ENCODE measurements around the gene STK32B.

The STK32B gene

DNA sequence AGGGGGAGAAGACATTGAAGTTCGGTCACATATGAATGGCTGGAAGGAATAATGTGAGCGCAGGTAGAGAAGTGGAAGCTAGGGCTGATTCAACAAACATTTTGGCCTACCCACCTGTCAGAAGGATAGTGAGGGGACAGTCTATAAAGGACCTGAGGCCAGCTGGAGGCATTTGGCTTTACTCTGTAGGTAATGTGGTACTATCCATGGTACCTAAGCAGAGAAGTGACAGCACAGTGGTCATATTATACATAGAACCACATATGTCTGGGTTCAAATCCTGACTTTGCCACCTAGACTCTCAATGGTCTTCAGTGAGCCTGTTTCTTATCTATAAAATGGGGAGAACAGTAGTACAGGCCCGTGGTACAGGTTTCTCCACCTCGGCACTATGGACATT lies 400.0 kb downstream of the STK32B start:
- no peaks in the 10 kb centered on the region for H3K36me3 ChIP-seq (ENCODE audit: control insufficient read depth, insufficient read depth, low read length)

DNA sequence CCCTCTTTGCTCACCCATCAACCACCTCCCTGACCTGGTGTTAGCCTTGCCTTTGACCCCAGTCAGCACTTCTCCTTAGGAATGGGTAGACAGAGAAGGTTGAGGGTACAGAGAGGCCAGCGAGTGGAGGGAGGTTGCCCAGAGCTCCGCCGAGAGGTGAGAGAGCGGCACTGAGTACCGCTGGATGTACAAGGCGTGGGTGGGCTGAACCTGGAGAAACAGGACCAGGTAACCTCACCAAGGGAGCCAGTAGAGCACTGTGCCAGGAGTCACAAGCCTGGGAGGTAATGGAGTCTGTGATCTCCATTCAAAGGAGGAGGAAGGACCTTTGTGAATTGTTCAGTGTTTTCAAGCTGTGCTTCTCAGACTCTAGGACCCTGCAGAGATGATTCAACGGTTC lies 400.9 kb downstream of the STK32B start:
- Histone ChIP-seq H3K27me3 (ENCODE audit: control insufficient read depth, insufficient read depth, low read length) (no peaks in the 10 kb centered on the region), H3K4me3 (ENCODE audit: low read depth, low read length) (no peak overlapping the region)

More for the DNA sequence above, 400.0 kb downstream of the STK32B start:
- no peaks in the 10 kb centered on the region for H3K4me1 ChIP-seq (ENCODE audit: control insufficient read depth, insufficient read depth, low read length)
- H3K4me3 ChIP-seq (ENCODE audit: low read depth, low read length): no peak overlapping the region
- H3K9ac ChIP-seq (ENCODE audit: low read depth, low read length): no peak overlapping the region
- no peaks in the 10 kb centered on the region for H3K27me3 ChIP-seq (ENCODE audit: control insufficient read depth, insufficient read depth, low read length)
- no peaks in the 10 kb centered on the region for H3K9me3 ChIP-seq (ENCODE audit: control insufficient read depth, insufficient read depth, low read length)

DNA sequence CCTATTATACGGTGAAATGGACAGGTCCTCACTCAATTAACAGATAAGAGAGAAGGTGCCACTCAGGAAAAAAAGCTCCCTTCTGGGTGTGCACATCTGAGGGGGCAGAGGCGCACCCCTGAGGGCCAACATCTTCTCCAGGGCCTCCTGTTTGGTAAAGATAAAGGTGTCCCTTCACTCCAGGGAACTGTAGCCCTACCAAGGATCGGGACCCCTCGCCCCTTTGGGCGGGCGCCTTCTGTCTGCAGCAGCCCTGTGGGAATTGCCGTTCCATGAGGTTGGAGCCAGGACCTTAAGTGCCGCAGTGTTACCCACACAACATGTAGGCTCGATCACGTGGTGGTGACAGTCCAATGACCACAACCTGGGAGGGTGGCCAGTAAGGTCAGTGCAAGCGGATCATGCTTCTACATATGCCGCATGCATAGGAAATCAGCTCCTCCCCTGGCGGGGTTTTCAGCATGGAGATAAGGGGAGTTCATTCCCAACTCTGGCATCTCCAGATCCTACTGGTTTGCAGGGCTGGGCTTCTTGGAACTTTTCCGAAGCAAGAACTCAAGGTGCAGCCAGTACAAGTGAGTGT lies 403.8 kb downstream of the STK32B start:
- H3K9ac ChIP-seq (ENCODE audit: low read depth, low read length): no peak overlapping the region
- no peaks in the 10 kb centered on the region for H3K4me1 ChIP-seq (ENCODE audit: control insufficient read depth, insufficient read depth, low read length)
- H3K4me3 ChIP-seq (ENCODE audit: low read depth, low read length): no peak overlapping the region
- no peaks in the 10 kb centered on the region for H3K9me3 ChIP-seq (ENCODE audit: control insufficient read depth, insufficient read depth, low read length)
- H3K27me3 ChIP-seq (ENCODE audit: control insufficient read depth, insufficient read depth, low read length): no peaks in the 10 kb centered on the region
- no peaks in the 10 kb centered on the region for H3K36me3 ChIP-seq (ENCODE audit: control insufficient read depth, insufficient read depth, low read length)

More for the DNA sequence above, 400.9 kb downstream of the STK32B start:
- H3K4me1 ChIP-seq (ENCODE audit: control insufficient read depth, insufficient read depth, low read length): no peaks in the 10 kb centered on the region
- H3K9me3 ChIP-seq (ENCODE audit: control insufficient read depth, insufficient read depth, low read length): no peaks in the 10 kb centered on the region
- no peaks in the 10 kb centered on the region for H3K36me3 ChIP-seq (ENCODE audit: control insufficient read depth, insufficient read depth, low read length)
- H3K9ac ChIP-seq (ENCODE audit: low read depth, low read length): no peak overlapping the region

- no peaks in the 10 kb centered on the region for H3K9me3 ChIP-seq (ENCODE audit: control insufficient read depth, insufficient read depth, low read length)
- H3K4me1 ChIP-seq (ENCODE audit: control insufficient read depth, insufficient read depth, low read length): no peaks in the 10 kb centered on the region
- H3K36me3 ChIP-seq (ENCODE audit: control insufficient read depth, insufficient read depth, low read length): no peaks in the 10 kb centered on the region
- H3K27me3 ChIP-seq (ENCODE audit: control insufficient read depth, insufficient read depth, low read length): no peaks in the 10 kb centered on the region
- H3K9ac ChIP-seq (ENCODE audit: low read depth, low read length): no peak overlapping the region
- H3K4me3 ChIP-seq (ENCODE audit: low read depth, low read length): no peak overlapping the region
Observed at GRCh38 chr4:5456296-5456845, 405.1 kb downstream of the STK32B start.

DNA sequence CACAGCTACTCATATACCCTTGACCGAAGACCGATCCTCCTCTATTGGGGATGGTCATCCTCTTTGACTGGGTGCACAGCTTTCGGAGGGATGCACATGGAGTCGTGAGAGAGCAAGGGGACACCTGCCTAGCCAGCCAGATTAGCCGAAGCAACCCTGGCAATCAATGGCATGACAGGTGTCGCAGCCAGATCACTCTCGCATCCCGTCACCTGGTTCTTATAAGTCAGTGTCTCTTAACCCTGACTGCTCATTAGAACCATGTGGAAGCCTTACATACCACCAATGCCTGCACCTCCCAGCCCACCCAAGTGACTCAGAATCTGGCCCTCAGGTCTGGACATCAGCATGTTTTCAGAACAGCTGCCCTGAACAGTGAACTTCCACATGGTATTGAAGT lies 407.4 kb downstream of the STK32B start:
- no peaks in the 10 kb centered on the region for H3K4me1 ChIP-seq (ENCODE audit: control insufficient read depth, insufficient read depth, low read length)
- no peak overlapping the region for H3K9ac ChIP-seq (ENCODE audit: low read depth, low read length)
- no peak overlapping the region for H3K4me3 ChIP-seq (ENCODE audit: low read depth, low read length)
- no peaks in the 10 kb centered on the region for H3K36me3 ChIP-seq (ENCODE audit: control insufficient read depth, insufficient read depth, low read length)
- no peaks in the 10 kb centered on the region for H3K27me3 ChIP-seq (ENCODE audit: control insufficient read depth, insufficient read depth, low read length)
- H3K9me3 ChIP-seq (ENCODE audit: control insufficient read depth, insufficient read depth, low read length): no peaks in the 10 kb centered on the region

- no peak overlapping the region for H3K4me3 ChIP-seq (ENCODE audit: low read depth, low read length)
- H3K27me3 ChIP-seq (ENCODE audit: control insufficient read depth, insufficient read depth, low read length): no peaks in the 10 kb centered on the region
- H3K36me3 ChIP-seq (ENCODE audit: control insufficient read depth, insufficient read depth, low read length): no peaks in the 10 kb centered on the region
- H3K9ac ChIP-seq (ENCODE audit: low read depth, low read length): no peak overlapping the region
- H3K4me1 ChIP-seq (ENCODE audit: control insufficient read depth, insufficient read depth, low read length): no peaks in the 10 kb centered on the region
- no peaks in the 10 kb centered on the region for H3K9me3 ChIP-seq (ENCODE audit: control insufficient read depth, insufficient read depth, low read length)
Observed at GRCh38 chr4:5459236-5459635, 408.0 kb downstream of the STK32B start.

- Histone ChIP-seq H3K9ac (ENCODE audit: low read depth, low read length) (no peak overlapping the region), H3K4me1 (ENCODE audit: control insufficient read depth, insufficient read depth, low read length) (no peaks in the 10 kb centered on the region), H3K9me3 (ENCODE audit: control insufficient read depth, insufficient read depth, low read length) (no peaks in the 10 kb centered on the region), H3K27me3 (ENCODE audit: control insufficient read depth, insufficient read depth, low read length) (no peaks in the 10 kb centered on the region), H3K36me3 (ENCODE audit: control insufficient read depth, insufficient read depth, low read length) (no peaks in the 10 kb centered on the region), H3K4me3 (ENCODE audit: low read depth, low read length) (no peak overlapping the region)
Observed at GRCh38 chr4:5460106-5460801, 409.0 kb downstream of the STK32B start.

DNA sequence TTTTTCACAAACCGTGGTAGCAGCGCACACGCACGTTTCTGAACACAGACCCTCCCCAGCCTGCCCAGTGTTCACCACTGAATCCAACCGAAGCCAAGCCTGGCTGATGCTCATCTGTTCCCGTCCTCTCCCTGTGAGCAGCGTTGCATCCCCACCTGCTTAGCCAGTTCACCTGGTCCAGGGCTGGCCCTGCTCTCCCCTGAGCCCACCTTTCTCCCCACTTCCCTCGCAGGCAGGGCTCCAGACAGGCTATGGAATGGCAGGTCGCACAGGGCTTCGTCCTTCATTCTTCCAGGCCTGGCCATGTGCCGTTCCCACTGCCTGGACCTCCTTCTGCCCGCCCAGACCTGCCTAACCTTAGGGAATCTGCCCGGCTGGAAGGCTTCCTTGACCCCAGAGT lies 410.2 kb downstream of the STK32B start:
- no peaks in the 10 kb centered on the region for H3K36me3 ChIP-seq (ENCODE audit: control insufficient read depth, insufficient read depth, low read length)
- no peaks in the 10 kb centered on the region for H3K4me1 ChIP-seq (ENCODE audit: control insufficient read depth, insufficient read depth, low read length)
- no peak overlapping the region for H3K9ac ChIP-seq (ENCODE audit: low read depth, low read length)
- H3K27me3 ChIP-seq (ENCODE audit: control insufficient read depth, insufficient read depth, low read length): no peaks in the 10 kb centered on the region
- H3K9me3 ChIP-seq (ENCODE audit: control insufficient read depth, insufficient read depth, low read length): no peaks in the 10 kb centered on the region
- no peak overlapping the region for H3K4me3 ChIP-seq (ENCODE audit: low read depth, low read length)

GRCh38 chr4:5462254-5462835 lies 411.1 kb downstream of the STK32B start:
- H3K36me3 ChIP-seq (ENCODE audit: control insufficient read depth, insufficient read depth, low read length): no peaks in the 10 kb centered on the region
- H3K9me3 ChIP-seq (ENCODE audit: control insufficient read depth, insufficient read depth, low read length): no peaks in the 10 kb centered on the region
- no peak overlapping the region for H3K9ac ChIP-seq (ENCODE audit: low read depth, low read length)
- no peaks in the 10 kb centered on the region for H3K4me1 ChIP-seq (ENCODE audit: control insufficient read depth, insufficient read depth, low read length)
- no peak overlapping the region for H3K4me3 ChIP-seq (ENCODE audit: low read depth, low read length)
- no peaks in the 10 kb centered on the region for H3K27me3 ChIP-seq (ENCODE audit: control insufficient read depth, insufficient read depth, low read length)

DNA sequence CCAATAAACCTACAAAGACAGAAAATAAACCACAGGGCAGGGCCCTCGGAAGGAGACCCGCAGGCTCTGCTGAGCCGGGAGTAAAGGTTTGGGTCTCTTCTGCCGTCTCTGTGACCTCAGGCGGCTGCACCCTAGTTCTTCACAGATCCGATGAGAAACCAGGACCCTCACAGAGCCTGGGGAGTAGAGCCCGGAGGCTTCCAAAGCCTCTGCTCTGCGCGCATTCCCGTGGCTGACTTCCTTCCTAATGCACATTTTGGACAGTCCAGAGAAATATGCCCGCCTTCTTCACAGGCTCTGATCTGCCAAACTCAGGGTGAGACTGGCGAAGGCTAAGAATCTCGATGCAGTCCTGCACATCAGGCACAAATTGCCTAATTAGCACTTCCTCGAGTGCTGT lies 411.6 kb downstream of the STK32B start:
- Histone ChIP-seq H3K4me3 (ENCODE audit: low read depth, low read length) (no peak overlapping the region), H3K9me3 (ENCODE audit: control insufficient read depth, insufficient read depth, low read length) (no peaks in the 10 kb centered on the region), H3K27me3 (ENCODE audit: control insufficient read depth, insufficient read depth, low read length) (no peaks in the 10 kb centered on the region), H3K36me3 (ENCODE audit: control insufficient read depth, insufficient read depth, low read length) (no peaks in the 10 kb centered on the region), H3K4me1 (ENCODE audit: control insufficient read depth, insufficient read depth, low read length) (no peaks in the 10 kb centered on the region), H3K9ac (ENCODE audit: low read depth, low read length) (no peak overlapping the region)

DNA sequence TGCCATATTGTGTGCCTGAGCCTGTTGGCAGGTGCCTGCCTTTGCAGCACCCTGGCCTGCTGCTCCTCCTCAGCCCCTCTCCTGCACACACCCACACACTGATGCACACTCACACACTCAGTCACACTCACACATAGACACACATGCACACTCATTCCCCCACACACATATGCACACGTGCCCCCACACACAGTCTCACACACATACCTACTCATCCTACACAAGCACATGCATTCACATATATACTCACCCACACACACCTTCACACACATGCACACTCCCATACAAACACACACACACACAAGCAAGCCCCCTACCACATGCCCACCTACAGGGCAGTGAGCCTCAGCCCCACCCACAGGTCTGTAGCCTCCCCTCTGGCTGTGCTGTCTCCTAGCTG lies 412.1 kb downstream of the STK32B start:
- H3K36me3 ChIP-seq (ENCODE audit: control insufficient read depth, insufficient read depth, low read length): no peaks in the 10 kb centered on the region

More for the DNA sequence above, 412.1 kb downstream of the STK32B start:
- Histone ChIP-seq H3K9ac (ENCODE audit: low read depth, low read length) (no peak overlapping the region), H3K4me3 (ENCODE audit: low read depth, low read length) (no peak overlapping the region), H3K27me3 (ENCODE audit: control insufficient read depth, insufficient read depth, low read length) (no peaks in the 10 kb centered on the region), H3K9me3 (ENCODE audit: control insufficient read depth, insufficient read depth, low read length) (no peaks in the 10 kb centered on the region), H3K4me1 (ENCODE audit: control insufficient read depth, insufficient read depth, low read length) (no peaks in the 10 kb centered on the region)

Data from iPS-15b (cell line).